NB4 (cell line): ENCODE measurements around the gene CCN6.

ENCODE experiments used
- DNase-seq: peaks from one replicate; pipeline ENCODE4 v3.0.0; 2010; ENCODE audit warnings: low read depth
- H3K4me3 ChIP-seq: one replicate; pipeline ENCODE4 v1.5.1; 2011; ENCODE audit warnings: mild to moderate bottlenecking, low read depth, low read length, moderate library complexity
- MAX ChIP-seq: IDR thresholded peaks from 2 replicates; pipeline ENCODE4 v1.6.1; 2011; ENCODE audit warnings: low read depth, low read length
- MYC ChIP-seq: IDR thresholded peaks from 2 replicates; pipeline ENCODE4 v1.6.1; 2011; ENCODE audit warnings: low read depth, low read length
- POLR2A ChIP-seq: IDR thresholded peaks from 2 replicates; pipeline ENCODE4 v1.6.1; 2011; ENCODE audit warnings: mild to moderate bottlenecking; ENCODE audit not compliant: insufficient read length; ENCODE audit errors: extremely low read depth
- TF ChIP-seq, protein P1 (sequence below): IDR thresholded peaks from one replicate; pipeline ENCODE4 v1.5.1; 2012; ENCODE audit warnings: low read depth, low read length

The CCN6 gene

GRCh38 chr6:112037783-112038216 lies 16.1 kb upstream of the CCN6 start:
- DNase-seq = no peak
- H3K4me3 ChIP-seq = no peak overlapping the region
- TF ChIP-seq, protein P1, sequence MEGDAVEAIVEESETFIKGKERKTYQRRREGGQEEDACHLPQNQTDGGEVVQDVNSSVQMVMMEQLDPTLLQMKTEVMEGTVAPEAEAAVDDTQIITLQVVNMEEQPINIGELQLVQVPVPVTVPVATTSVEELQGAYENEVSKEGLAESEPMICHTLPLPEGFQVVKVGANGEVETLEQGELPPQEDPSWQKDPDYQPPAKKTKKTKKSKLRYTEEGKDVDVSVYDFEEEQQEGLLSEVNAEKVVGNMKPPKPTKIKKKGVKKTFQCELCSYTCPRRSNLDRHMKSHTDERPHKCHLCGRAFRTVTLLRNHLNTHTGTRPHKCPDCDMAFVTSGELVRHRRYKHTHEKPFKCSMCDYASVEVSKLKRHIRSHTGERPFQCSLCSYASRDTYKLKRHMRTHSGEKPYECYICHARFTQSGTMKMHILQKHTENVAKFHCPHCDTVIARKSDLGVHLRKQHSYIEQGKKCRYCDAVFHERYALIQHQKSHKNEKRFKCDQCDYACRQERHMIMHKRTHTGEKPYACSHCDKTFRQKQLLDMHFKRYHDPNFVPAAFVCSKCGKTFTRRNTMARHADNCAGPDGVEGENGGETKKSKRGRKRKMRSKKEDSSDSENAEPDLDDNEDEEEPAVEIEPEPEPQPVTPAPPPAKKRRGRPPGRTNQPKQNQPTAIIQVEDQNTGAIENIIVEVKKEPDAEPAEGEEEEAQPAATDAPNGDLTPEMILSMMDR = no peak
- TF ChIP-seq POLR2A = no peak
- no peak for TF ChIP-seq MAX
- no peak for TF ChIP-seq MYC

- H3K4me3 ChIP-seq = no peak overlapping the region
- DNase-seq = no peak
Observed at GRCh38 chr6:112038268-112038667, 15.6 kb upstream of the CCN6 start.

DNA sequence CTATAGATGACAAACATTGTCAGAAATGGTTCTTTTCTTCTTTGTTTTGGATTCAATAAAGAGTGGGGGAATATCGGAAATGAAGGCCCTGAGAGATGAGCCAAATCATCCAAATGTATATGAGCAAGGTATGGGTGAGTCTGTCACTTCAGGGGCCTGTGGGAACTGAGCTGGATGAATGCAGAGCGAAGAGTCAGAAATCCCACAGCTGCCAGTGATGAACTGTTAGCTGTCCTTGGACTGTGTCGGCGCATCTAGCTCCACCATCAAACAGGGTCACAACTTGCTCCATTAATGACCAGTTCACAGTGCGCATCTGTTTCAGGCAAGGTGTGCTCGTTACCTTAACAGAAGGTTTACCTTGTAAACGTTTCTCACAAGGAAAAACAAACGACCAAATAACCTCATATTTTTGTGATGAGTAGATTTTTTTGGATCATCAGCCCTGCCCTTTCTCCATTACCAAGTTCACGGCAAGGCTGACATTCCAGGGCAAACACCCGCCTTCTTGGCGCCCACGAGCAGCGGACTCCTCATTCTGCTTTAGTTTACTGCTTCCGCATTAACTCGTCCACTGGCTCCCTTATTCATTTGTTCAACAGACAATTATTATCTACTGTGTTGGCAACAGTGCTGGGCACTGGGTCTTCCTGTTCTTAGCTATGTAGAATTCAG lies 15.0 kb upstream of the CCN6 start:
- no peak for TF ChIP-seq MYC
- DNase-seq = no peak
- no peak overlapping the region for H3K4me3 ChIP-seq

More at GRCh38 chr6:112038268-112038667, 15.6 kb upstream of the CCN6 start:
- TF ChIP-seq MYC (no peak), POLR2A (no peak), MAX (no peak)
- TF ChIP-seq, protein P1 = no peak

GRCh38 chr6:112039431-112039770 lies 14.5 kb upstream of the CCN6 start:
- TF ChIP-seq MYC = no peak
- TF ChIP-seq, protein P1 = no peak
- TF ChIP-seq MAX = no peak
- no peak overlapping the region for H3K4me3 ChIP-seq
- no peak for DNase-seq

DNA sequence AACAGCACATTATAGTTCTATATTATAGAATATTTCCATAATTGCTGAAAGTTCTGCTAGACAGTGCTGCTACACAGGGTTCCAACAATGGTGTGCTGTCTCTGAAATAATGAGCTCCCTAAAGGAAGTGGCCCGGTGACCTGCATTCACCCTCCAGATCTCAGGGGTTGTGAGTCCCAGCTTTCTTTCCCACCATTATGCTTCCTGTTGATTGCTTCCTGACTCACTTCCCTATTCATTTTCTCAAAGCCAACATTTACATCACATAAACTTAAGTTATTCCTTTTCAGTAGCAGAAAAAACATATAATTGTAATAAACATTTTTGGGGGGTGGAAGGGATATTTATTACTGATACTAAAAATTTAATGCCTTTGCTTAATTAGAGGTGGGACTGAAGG lies 12.9 kb upstream of the CCN6 start:
- TF ChIP-seq MAX (no peak), POLR2A (no peak), MYC (no peak)
- TF ChIP-seq, protein P1 = no peak
- H3K4me3 ChIP-seq = no peak overlapping the region
- DNase-seq = no peak

GRCh38 chr6:112041535-112041934 lies 12.4 kb upstream of the CCN6 start:
- no peak overlapping the region for H3K4me3 ChIP-seq
- no peak for TF ChIP-seq MYC
- no peak for TF ChIP-seq POLR2A
- TF ChIP-seq, protein P1 = no peak
- no peak for TF ChIP-seq MAX
- DNase-seq = no peak
